ENCODE results near the gene DGKI.

The DGKI gene

GRCh38 chr7:137513091-137513490, 333.7 kb downstream of the DGKI start:
- H3K79me2 ChIP-seq (ENCODE audit: insufficient read depth, low read length), result no peaks in the 10 kb centered on the region
- no peak overlapping the region for H3K9ac ChIP-seq (ENCODE audit: low read length)
- H3K4me2 ChIP-seq (ENCODE audit: low read depth, low read length, poor library complexity, severe bottlenecking), result no peak overlapping the region
- TF ChIP-seq EZH2phosphoT487 (conservative IDR thresholded peaks at IDR 0.05; ENCODE audit: low read length), result no peak
- TF ChIP-seq CTCF (IDR thresholded peaks at IDR 0.05; ENCODE audit: insufficient read depth, low read length, poor library complexity, severe bottlenecking), result no peak
- no peaks in the 10 kb centered on the region for H3K9me2 ChIP-seq (replicated peaks; ENCODE audit: insufficient read depth, low read length)
- no peaks in the 10 kb centered on the region for H3K36me3 ChIP-seq (ENCODE audit: low read length)
- no peaks in the 10 kb centered on the region for H3K9me3 ChIP-seq (ENCODE audit: insufficient read depth, low read length)
- no peak overlapping the region for H3K4me3 ChIP-seq (ENCODE audit: insufficient read depth, low read length, poor library complexity, severe bottlenecking)
- no peaks in the 10 kb centered on the region for H4K20me1 ChIP-seq (ENCODE audit: low read depth, low read length)
- no peaks in the 10 kb centered on the region for H3K27me3 ChIP-seq (ENCODE audit: low read length)
- no peaks in the 10 kb centered on the region for H3F3A ChIP-seq (ENCODE audit: insufficient read depth)
- no peak overlapping the region for H3K27ac ChIP-seq (ENCODE audit: low read depth, low read length)
- H2AFZ ChIP-seq (ENCODE audit: low read depth, low read length, severe bottlenecking), result no peak overlapping the region

GRCh38 chr7:137507096-137507495, 339.7 kb downstream of the DGKI start:
- Histone ChIP-seq H3K9ac (ENCODE audit: low read length) (no peak overlapping the region), H3K4me3 (ENCODE audit: insufficient read depth, low read length, poor library complexity, severe bottlenecking) (no peak overlapping the region), H3K27me3 (ENCODE audit: low read length) (no peaks in the 10 kb centered on the region), H3K79me2 (ENCODE audit: insufficient read depth, low read length) (no peaks in the 10 kb centered on the region), H3F3A (ENCODE audit: insufficient read depth) (no peaks in the 10 kb centered on the region), H3K27ac (ENCODE audit: low read depth, low read length) (no peak overlapping the region), H2AFZ (ENCODE audit: low read depth, low read length, severe bottlenecking) (no peak overlapping the region), H3K9me3 (ENCODE audit: insufficient read depth, low read length) (no peaks in the 10 kb centered on the region), H3K36me3 (ENCODE audit: low read length) (no peaks in the 10 kb centered on the region), H4K20me1 (ENCODE audit: low read depth, low read length) (no peaks in the 10 kb centered on the region), H3K9me2 (replicated peaks; ENCODE audit: insufficient read depth, low read length) (no peaks in the 10 kb centered on the region; the same call in 1 of the 2 replicates), H3K4me2 (ENCODE audit: low read depth, low read length, poor library complexity, severe bottlenecking) (no peak overlapping the region)
- no peak for TF ChIP-seq CTCF (IDR thresholded peaks at IDR 0.05; ENCODE audit: insufficient read depth, low read length, poor library complexity, severe bottlenecking)
- TF ChIP-seq EZH2phosphoT487 (conservative IDR thresholded peaks at IDR 0.05; ENCODE audit: low read length), result no peak

GRCh38 chr7:137506031-137506430, 340.7 kb downstream of the DGKI start:
- Histone ChIP-seq H3K9ac (ENCODE audit: low read length) (no peak overlapping the region), H3K9me3 (ENCODE audit: insufficient read depth, low read length) (no peaks in the 10 kb centered on the region), H4K20me1 (ENCODE audit: low read depth, low read length) (no peaks in the 10 kb centered on the region), H3K79me2 (ENCODE audit: insufficient read depth, low read length) (no peaks in the 10 kb centered on the region), H3K27me3 (ENCODE audit: low read length) (no peaks in the 10 kb centered on the region), H3K9me2 (replicated peaks; ENCODE audit: insufficient read depth, low read length) (no peaks in the 10 kb centered on the region; the same call in 1 of the 2 replicates), H2AFZ (ENCODE audit: low read depth, low read length, severe bottlenecking) (no peak overlapping the region), H3K36me3 (ENCODE audit: low read length) (no peaks in the 10 kb centered on the region), H3K27ac (ENCODE audit: low read depth, low read length) (no peak overlapping the region), H3K4me3 (ENCODE audit: insufficient read depth, low read length, poor library complexity, severe bottlenecking) (no peak overlapping the region), H3K4me2 (ENCODE audit: low read depth, low read length, poor library complexity, severe bottlenecking) (no peak overlapping the region), H3F3A (ENCODE audit: insufficient read depth) (no peaks in the 10 kb centered on the region)
- TF ChIP-seq CTCF (IDR thresholded peaks at IDR 0.05; ENCODE audit: insufficient read depth, low read length, poor library complexity, severe bottlenecking) (no peak), EZH2phosphoT487 (conservative IDR thresholded peaks at IDR 0.05; ENCODE audit: low read length) (no peak)
